Body of pancreas (tissue), 4 donors: ENCODE results near the gene RALB.
"Not testable (repeated sequence)": the region's sequence is repeated elsewhere in the genome, so short reads cannot be mapped to it uniquely, and the experiment has no call there.

Source experiments
- POLR2A ChIP-seq, 3 donors: fragments of 450-650 bp; IDR thresholded peaks; one replicate each; pipeline ENCODE4 v1.6.1; 2016; ENCODE audit warnings: antibody characterized with exemption in 3 of 3, mild to moderate bottlenecking in 2 of 3
- TF ChIP-seq, protein P1 (sequence below), 7 experiments: fragments of 450-650 bp in 4 of 7; fragments of 200-600 bp in 3 of 7; sonication (generic) in 3 of 7; IDR thresholded peaks; one replicate each; pipeline ENCODE4 v1.5.1; 2016 to 2019; ENCODE audit warnings: antibody characterized with exemption in 7 of 7

DNA sequence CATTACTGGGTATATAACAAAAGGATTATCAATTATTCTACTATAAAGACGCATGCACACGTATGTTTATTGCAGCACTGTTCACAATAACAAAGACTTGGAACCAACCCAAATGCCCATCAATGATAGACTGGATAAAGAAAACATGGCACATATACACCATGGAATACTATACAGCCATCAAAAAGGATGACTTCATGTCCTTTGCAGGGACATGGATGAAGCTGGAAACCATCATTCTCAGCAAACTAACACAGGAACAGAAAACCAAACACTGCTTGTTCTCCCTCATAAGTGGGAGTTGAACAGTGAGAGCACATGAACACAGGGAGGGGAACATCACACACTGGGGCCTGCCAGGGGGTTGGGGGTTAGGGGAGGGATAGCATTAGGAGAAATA is 17.5 kb upstream of the RALB start:
- TF ChIP-seq POLR2A (IDR thresholded peaks at IDR 0.05): not testable (repeated sequence)
- TF ChIP-seq, protein P1, sequence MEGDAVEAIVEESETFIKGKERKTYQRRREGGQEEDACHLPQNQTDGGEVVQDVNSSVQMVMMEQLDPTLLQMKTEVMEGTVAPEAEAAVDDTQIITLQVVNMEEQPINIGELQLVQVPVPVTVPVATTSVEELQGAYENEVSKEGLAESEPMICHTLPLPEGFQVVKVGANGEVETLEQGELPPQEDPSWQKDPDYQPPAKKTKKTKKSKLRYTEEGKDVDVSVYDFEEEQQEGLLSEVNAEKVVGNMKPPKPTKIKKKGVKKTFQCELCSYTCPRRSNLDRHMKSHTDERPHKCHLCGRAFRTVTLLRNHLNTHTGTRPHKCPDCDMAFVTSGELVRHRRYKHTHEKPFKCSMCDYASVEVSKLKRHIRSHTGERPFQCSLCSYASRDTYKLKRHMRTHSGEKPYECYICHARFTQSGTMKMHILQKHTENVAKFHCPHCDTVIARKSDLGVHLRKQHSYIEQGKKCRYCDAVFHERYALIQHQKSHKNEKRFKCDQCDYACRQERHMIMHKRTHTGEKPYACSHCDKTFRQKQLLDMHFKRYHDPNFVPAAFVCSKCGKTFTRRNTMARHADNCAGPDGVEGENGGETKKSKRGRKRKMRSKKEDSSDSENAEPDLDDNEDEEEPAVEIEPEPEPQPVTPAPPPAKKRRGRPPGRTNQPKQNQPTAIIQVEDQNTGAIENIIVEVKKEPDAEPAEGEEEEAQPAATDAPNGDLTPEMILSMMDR (IDR thresholded peaks at IDR 0.05): not testable (repeated sequence)
